GM18867 (cell line): ENCODE measurements around the gene CTNND2.
"Not testable (repeated sequence)": the region's sequence is repeated elsewhere in the genome, so short reads cannot be mapped to it uniquely, and the experiment has no call there.

Experiments
- ATAC-seq: cut with Tn5 transposase; IDR thresholded peaks from one replicate; pipeline ENCODE4 v1.9.1; 2021; ENCODE audit warnings: mild to moderate bottlenecking, moderate library complexity; ENCODE audit not compliant: unreplicated experiment

The CTNND2 gene

GRCh38 chr5:11482011-11482410, 422.2 kb downstream of the CTNND2 start:
- no peak for ATAC-seq

GRCh38 chr5:11477786-11478185, 426.5 kb downstream of the CTNND2 start:
- ATAC-seq = no peak

GRCh38 chr5:11476866-11477265, 427.4 kb downstream of the CTNND2 start:
- no peak for ATAC-seq

- no peak for ATAC-seq
These were observed 435.8 kb downstream of the CTNND2 start for GRCh38 chr5:11468334-11469039.

GRCh38 chr5:11467588-11467987, 436.7 kb downstream of the CTNND2 start:
- ATAC-seq = no peak

- ATAC-seq = no peak
These were observed 444.5 kb downstream of the CTNND2 start for GRCh38 chr5:11459716-11460115.

GRCh38 chr5:11455505-11455904, 448.7 kb downstream of the CTNND2 start:
- no peak for ATAC-seq

- ATAC-seq = no peak
These were observed 451.4 kb downstream of the CTNND2 start for GRCh38 chr5:11452852-11453251.

- no peak for ATAC-seq
These were observed 454.3 kb downstream of the CTNND2 start for GRCh38 chr5:11449966-11450365.

- ATAC-seq = no peak
These were observed 455.0 kb downstream of the CTNND2 start for GRCh38 chr5:11449217-11449616.

GRCh38 chr5:11443831-11444230, 460.4 kb downstream of the CTNND2 start:
- ATAC-seq = no peak

- no peak for ATAC-seq
These were observed 472.1 kb downstream of the CTNND2 start for GRCh38 chr5:11432116-11432515.

GRCh38 chr5:11429254-11429653, 475.0 kb downstream of the CTNND2 start:
- no peak for ATAC-seq

- no peak for ATAC-seq
These were observed 476.7 kb downstream of the CTNND2 start for GRCh38 chr5:11427569-11427968.

- no peak for ATAC-seq
These were observed 477.8 kb downstream of the CTNND2 start for GRCh38 chr5:11426442-11426841.

GRCh38 chr5:11422342-11422741, 481.9 kb downstream of the CTNND2 start:
- ATAC-seq = no peak

GRCh38 chr5:11420969-11421368, 483.3 kb downstream of the CTNND2 start:
- no peak for ATAC-seq

- ATAC-seq = no peak
These were observed 488.5 kb downstream of the CTNND2 start for GRCh38 chr5:11415751-11416150.

GRCh38 chr5:11414732-11415131, 489.5 kb downstream of the CTNND2 start:
- not testable (repeated sequence) for ATAC-seq

- ATAC-seq = no peak
These were observed 492.6 kb downstream of the CTNND2 start for GRCh38 chr5:11411621-11412020.

- no peak for ATAC-seq
These were observed 496.6 kb downstream of the CTNND2 start for GRCh38 chr5:11407556-11408145.

GRCh38 chr5:11400316-11400715, 503.9 kb downstream of the CTNND2 start:
- ATAC-seq = no peak

- no peak for ATAC-seq
These were observed 505.5 kb downstream of the CTNND2 start for GRCh38 chr5:11398728-11399127.
